AG10803 (cell line): ENCODE data around the gene MYOT.
"Not testable (repeated sequence)": the region's sequence is repeated elsewhere in the genome, so short reads cannot be mapped to it uniquely, and the experiment has no call there.

Source experiments
- DNase-seq: peaks from one replicate; pipeline ENCODE4 v3.0.0; 2010; ENCODE audit warnings: low read depth
- H3K4me3 ChIP-seq: 2 replicates; pipeline ENCODE4 v1.5.1; 2011; ENCODE audit warnings: mild to moderate bottlenecking, low read length, control low read depth
- CTCF ChIP-seq: conservative IDR thresholded peaks from 2 replicates; pipeline ENCODE4 v1.5.1; 2011; ENCODE audit warnings: mild to moderate bottlenecking, low read length, control low read depth, inconsistent platforms

MYOT gene

DNA sequence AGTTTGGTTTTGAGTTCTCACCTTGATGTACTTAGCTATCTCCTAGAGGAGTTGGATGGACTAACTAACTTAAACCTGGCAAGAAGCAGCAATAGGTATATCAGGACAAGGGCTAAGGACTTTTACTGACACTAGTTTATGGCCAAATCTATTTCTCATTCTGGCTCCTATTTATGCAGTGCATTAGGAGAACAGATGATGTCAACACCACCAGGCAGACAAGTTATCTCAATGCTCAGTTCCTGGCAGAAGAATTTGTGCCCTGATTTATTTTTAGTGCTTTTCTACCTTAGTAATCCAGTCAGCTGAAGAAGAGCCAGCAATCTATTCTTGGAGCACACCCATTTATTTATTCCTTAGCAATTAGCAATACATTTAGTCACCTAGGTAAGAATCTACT, 30.7 kb upstream of the MYOT start:
- H3K4me3 ChIP-seq: no peak overlapping the region
- TF ChIP-seq CTCF: no peak
- DNase-seq: peak; percentile 6

- DNase-seq: no peak
- no peak overlapping the region for H3K4me3 ChIP-seq
- TF ChIP-seq CTCF: no peak
These were observed 29.9 kb upstream of the MYOT start for GRCh38 chr5:137837491-137838394.

DNA sequence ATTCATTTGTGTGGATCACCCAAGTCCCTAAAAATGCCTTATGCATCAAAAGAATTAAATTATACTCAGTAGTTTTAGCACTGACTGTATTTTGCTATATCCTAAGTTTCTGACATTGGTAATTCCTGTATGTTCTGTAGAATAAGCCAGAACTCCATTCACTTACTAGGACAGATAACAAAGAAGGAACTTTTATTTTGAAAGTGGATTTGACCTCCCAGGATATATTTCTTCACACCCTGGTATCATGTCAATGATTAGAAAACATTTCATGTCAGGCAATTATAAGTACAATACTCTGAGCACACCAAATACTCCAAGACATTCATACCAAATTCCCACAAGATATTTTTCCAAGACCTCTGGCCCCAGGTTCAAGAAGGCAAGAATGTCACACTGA, 28.7 kb upstream of the MYOT start:
- H3K4me3 ChIP-seq: no peak overlapping the region
- DNase-seq: no peak
- TF ChIP-seq CTCF: no peak

DNA sequence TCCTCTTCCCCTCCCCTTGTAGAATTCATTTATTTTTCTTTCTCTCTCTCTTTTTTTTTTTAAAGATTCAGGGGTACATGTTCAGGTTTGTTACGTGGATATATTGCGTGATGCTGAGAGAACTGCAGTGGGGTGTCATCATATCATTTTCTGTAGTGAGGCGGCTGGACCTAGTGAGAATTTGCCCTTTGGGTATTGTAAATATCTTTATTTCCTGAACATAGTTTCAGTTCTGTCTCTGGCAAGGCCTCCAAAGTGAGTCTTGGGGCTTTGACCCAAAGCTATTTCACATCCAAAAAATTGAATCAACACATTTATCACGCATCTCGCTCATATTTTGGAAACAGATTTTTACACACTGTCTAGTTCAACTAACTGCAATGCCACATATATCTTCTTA, 25.4 kb upstream of the MYOT start:
- no peak for DNase-seq
- no peak for TF ChIP-seq CTCF
- H3K4me3 ChIP-seq: no peak overlapping the region

DNA sequence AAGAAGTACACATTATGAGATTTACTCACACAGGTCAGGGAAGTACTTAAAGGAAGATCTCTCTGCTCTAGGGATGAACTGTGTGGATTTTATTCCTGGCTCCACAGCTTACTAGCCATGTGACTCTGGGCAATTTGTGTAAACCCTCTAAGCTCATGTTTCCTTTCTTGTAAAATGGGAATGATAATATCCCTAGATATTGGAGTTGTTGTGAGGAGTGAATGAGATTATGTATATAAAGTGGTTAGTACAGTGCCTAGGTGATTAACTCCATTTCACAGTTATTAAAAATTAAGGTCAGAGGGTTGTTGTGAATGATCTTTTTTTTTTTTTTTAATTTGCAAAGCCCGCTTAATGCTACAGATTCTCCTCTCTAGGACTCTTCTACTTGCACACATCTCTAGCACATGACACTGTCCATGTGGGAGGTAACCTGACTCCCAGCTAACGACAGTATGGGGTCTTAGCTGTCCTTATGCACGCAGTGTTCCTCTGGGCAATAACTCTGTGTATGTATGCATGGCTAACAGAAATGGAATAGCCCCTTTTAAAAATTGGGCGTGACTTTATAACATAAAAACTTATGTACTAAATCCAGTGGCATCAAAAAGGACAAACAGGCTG, 23.9 kb upstream of the MYOT start:
- no peak for TF ChIP-seq CTCF
- no peak overlapping the region for H3K4me3 ChIP-seq
- DNase-seq: no peak

DNA sequence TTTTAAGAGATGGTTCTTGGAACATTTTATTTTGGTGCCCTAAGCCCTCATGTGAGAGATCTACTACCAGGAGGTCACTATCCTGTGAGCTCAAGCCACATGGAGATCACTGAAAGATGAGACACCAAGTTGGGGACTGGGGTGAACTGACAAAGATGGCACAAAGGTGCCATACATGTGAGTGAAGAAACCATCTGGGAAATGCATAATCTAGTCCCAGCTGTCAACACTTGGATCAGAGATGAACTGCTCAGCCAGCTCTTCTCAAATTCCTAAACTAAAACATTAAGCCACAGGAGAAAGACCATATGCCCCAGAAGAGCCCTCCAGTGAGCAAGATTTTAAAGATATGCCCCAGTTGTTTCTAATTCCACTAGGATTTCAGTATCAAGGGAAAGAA, 22.2 kb upstream of the MYOT start:
- H3K4me3 ChIP-seq: no peak overlapping the region
- no peak for TF ChIP-seq CTCF
- no peak for DNase-seq

- no peak for TF ChIP-seq CTCF
- no peak overlapping the region for H3K4me3 ChIP-seq
- no peak for DNase-seq
These were observed 20.0 kb upstream of the MYOT start for GRCh38 chr5:137847687-137848086.

DNA sequence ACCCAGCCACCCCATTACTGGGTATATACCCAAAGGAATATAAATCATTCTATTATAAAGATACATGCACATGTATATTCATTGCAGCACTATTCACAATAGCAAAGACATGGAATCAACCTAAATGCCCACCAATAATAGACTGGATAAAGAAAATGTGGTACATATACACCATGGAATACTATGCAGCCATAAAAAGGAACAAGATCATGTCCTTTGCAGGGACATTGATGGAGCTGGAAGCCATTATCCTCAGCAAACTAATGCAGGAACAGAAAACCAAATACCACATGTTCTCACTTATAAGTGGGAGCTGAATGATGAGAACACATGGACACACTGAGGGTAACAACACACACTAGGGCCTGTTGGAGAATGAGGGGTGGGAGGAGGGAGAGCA, 14.5 kb upstream of the MYOT start:
- DNase-seq, H3K4me3 ChIP-seq: not testable (repeated sequence)
